Tibial nerve (tissue), 4 donors: Measurements from ENCODE around the gene LFNG.

Experiments used
- EP300 ChIP-seq, 2 donors: sonication (generic); formaldehyde crosslinking; IDR thresholded peaks; one replicate each; pipeline ENCODE4 v1.6.1; 2017; ENCODE audit warnings: antibody characterized with exemption in 2 of 2, mild to moderate bottlenecking in 1 of 2
- TF ChIP-seq, protein P1 (sequence below), 5 experiments: fragments of 200-600 bp in 3 of 5; fragments of 450-650 bp in 2 of 5; sonication (generic) in 3 of 5; IDR thresholded peaks; one replicate each; pipeline ENCODE4 v1.5.1; 2016 to 2019; ENCODE audit warnings: antibody characterized with exemption in 5 of 5, mild to moderate bottlenecking in 3 of 5, moderate library complexity in 2 of 5

DNA sequence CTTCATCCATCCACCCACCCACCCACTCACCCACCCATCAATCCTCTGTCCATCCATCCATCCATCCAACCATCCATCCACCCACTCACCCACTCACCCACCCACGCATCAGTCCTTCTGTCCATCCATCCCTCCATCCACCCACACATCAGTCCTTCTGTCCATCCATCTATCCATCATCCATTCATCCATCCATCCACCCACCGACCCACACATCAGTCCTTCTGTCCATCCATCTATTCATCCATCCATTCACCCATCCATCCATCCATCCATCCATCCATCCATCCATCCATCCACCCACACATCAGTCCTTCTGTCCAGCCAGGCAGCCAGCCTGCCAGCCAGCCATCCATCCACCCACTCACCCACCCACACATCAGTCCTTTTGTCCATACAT, 27.5 kb upstream of the LFNG start:
- TF ChIP-seq, protein P1, sequence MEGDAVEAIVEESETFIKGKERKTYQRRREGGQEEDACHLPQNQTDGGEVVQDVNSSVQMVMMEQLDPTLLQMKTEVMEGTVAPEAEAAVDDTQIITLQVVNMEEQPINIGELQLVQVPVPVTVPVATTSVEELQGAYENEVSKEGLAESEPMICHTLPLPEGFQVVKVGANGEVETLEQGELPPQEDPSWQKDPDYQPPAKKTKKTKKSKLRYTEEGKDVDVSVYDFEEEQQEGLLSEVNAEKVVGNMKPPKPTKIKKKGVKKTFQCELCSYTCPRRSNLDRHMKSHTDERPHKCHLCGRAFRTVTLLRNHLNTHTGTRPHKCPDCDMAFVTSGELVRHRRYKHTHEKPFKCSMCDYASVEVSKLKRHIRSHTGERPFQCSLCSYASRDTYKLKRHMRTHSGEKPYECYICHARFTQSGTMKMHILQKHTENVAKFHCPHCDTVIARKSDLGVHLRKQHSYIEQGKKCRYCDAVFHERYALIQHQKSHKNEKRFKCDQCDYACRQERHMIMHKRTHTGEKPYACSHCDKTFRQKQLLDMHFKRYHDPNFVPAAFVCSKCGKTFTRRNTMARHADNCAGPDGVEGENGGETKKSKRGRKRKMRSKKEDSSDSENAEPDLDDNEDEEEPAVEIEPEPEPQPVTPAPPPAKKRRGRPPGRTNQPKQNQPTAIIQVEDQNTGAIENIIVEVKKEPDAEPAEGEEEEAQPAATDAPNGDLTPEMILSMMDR (IDR thresholded peaks at IDR 0.05) = no peak
- no peak for TF ChIP-seq EP300 (IDR thresholded peaks at IDR 0.05)
